ENCODE data around the gene TOP1. TPM values are rescaled to one million over a fixed set of nuclear protein-coding genes. Genes with fewer than 3 reads are reported as not detected.
"Not testable (repeated sequence)": the region's sequence is repeated elsewhere in the genome, so short reads cannot be mapped to it uniquely, and the experiment has no call there.

TOP1 gene
- total RNA-seq, 1 donor from 2014 or later = 16.2 TPM

DNA sequence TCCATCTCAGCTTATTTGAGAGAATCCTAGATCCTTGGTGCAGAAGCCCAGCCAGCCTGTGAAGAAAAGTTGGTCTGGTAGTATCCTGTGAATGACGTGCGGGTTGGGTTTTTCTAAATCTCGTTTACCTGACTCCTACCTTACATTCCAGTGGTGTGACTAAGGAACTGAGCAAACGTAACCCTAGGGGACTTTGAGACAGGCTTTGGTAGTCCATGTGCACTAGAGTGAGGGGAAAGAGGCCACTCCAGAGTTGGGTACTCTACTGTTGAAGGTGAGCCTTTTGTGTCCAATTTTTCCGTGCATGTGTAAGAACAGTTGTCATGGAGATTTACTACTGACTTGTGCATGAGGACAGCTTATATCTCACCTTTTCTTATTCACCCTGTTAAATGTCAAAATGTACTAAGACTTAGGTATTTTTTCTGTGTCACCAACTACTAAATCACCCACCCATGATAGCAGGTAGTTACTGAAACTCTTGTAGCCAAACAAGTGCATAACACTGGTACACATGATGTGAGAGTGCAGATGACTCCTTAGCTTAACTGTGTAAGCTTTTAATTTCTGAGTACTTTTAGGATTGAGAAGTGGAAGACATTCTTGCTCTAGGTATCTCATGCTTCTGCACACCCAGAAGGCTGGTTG, 82.4 kb downstream of the TOP1 start:
- H3K4me3 ChIP-seq (ENCODE audit: low read depth, low read length) = no peak overlapping the region
- TF ChIP-seq, protein P1, sequence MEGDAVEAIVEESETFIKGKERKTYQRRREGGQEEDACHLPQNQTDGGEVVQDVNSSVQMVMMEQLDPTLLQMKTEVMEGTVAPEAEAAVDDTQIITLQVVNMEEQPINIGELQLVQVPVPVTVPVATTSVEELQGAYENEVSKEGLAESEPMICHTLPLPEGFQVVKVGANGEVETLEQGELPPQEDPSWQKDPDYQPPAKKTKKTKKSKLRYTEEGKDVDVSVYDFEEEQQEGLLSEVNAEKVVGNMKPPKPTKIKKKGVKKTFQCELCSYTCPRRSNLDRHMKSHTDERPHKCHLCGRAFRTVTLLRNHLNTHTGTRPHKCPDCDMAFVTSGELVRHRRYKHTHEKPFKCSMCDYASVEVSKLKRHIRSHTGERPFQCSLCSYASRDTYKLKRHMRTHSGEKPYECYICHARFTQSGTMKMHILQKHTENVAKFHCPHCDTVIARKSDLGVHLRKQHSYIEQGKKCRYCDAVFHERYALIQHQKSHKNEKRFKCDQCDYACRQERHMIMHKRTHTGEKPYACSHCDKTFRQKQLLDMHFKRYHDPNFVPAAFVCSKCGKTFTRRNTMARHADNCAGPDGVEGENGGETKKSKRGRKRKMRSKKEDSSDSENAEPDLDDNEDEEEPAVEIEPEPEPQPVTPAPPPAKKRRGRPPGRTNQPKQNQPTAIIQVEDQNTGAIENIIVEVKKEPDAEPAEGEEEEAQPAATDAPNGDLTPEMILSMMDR (conservative IDR thresholded peaks at IDR 0.05; ENCODE audit: low read depth, low read length) = no peak
- no peak for DNase-seq (ENCODE audit: low read depth)

GRCh38 chr20:41111578-41111951, 82.9 kb downstream of the TOP1 start:
- no peak overlapping the region for H3K4me3 ChIP-seq (ENCODE audit: low read depth, low read length)
- TF ChIP-seq, protein P1 (conservative IDR thresholded peaks at IDR 0.05; ENCODE audit: low read depth, low read length) = no peak
- no peak for DNase-seq (ENCODE audit: low read depth)

DNA sequence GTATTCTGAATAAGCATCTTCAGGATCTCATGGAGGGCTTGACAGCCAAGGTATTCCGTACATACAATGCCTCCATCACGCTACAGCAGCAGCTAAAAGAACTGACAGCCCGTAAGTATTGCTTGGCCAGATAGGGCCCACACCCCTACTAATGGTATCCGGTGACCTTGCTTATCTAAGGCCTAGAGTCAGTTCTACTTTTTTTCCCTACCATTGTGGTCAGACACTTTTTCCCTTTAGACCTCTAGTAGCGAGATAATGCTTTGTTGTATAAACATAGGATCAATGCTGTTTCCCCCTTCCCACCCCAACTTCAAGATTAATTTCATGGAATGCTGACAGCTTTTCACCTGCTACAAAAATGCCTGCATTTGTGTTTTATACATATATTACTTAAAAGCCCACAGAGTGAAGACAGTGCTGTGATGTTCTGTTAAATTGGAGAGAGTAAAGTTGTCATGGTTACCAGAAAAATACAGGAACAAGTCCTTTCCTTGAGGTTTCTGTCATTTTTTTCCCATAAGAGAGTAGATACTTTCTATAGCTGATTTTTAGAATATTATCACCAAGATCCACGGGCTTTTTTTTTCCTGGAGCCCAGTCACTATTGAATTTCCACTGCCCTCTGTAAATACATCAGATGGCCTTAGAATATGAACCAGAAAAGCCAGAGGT, 87.8 kb downstream of the TOP1 start:
- no peak overlapping the region for H3K4me3 ChIP-seq (ENCODE audit: low read depth, low read length)
- TF ChIP-seq, protein P1 (conservative IDR thresholded peaks at IDR 0.05; ENCODE audit: low read depth, low read length) = no peak
- no peak for DNase-seq (ENCODE audit: low read depth)

- DNase-seq (ENCODE audit: low read depth); H3K4me3 ChIP-seq (ENCODE audit: low read depth, low read length): not testable (repeated sequence)
Observed at GRCh38 chr20:41118159-41118558, 89.5 kb downstream of the TOP1 start.

- no peak overlapping the region for H3K4me3 ChIP-seq (ENCODE audit: low read depth, low read length)
- TF ChIP-seq, protein P1 (conservative IDR thresholded peaks at IDR 0.05; ENCODE audit: low read depth, low read length) = no peak
- no peak for DNase-seq (ENCODE audit: low read depth)
Observed at GRCh38 chr20:41118632-41119031, 90.0 kb downstream of the TOP1 start.

GRCh38 chr20:41119614-41120561, 91.3 kb downstream of the TOP1 start:
- DNase-seq (ENCODE audit: low read depth) = no peak
- no peak overlapping the region for H3K4me3 ChIP-seq (ENCODE audit: low read depth, low read length)
- TF ChIP-seq, protein P1 (conservative IDR thresholded peaks at IDR 0.05; ENCODE audit: low read depth, low read length) = no peak

GRCh38 chr20:41121399-41121798, 92.8 kb downstream of the TOP1 start:
- no peak for DNase-seq (ENCODE audit: low read depth)
- TF ChIP-seq, protein P1 (conservative IDR thresholded peaks at IDR 0.05; ENCODE audit: low read depth, low read length) = no peak
- H3K4me3 ChIP-seq (ENCODE audit: low read depth, low read length) = no peak overlapping the region

Data from epithelial cell of proximal tubule (primary cell).